Jurkat, Clone E6-1 (cell line): Measurements from ENCODE around the gene ANO8.

Source experiments
- DNase-seq: peaks from one replicate; pipeline ENCODE4 v3.0.0-alpha.2; 2011; ENCODE audit warnings: low read depth, low spot score
- H3K4me3 ChIP-seq: 2 replicates; pipeline ENCODE4 v1.5.1; 2011; ENCODE audit warnings: mild to moderate bottlenecking, low read length, control low read depth, moderate library complexity

Gene ANO8

GRCh38 chr19:17351815-17352435 is 17.3 kb upstream of the ANO8 start:
- no peak for DNase-seq
- no peak overlapping the region for H3K4me3 ChIP-seq

GRCh38 chr19:17348700-17349099 is 14.0 kb upstream of the ANO8 start:
- no peak for DNase-seq

GRCh38 chr19:17347877-17348276 is 13.2 kb upstream of the ANO8 start:
- no peak for DNase-seq
- H3K4me3 ChIP-seq = no peak overlapping the region

More at GRCh38 chr19:17348700-17349099, 14.0 kb upstream of the ANO8 start:
- no peak overlapping the region for H3K4me3 ChIP-seq

- DNase-seq = no peak
Observed at GRCh38 chr19:17347361-17347760, 12.7 kb upstream of the ANO8 start.

GRCh38 chr19:17346109-17346671 is 11.5 kb upstream of the ANO8 start:
- peak; percentile 51 for DNase-seq

More at GRCh38 chr19:17347361-17347760, 12.7 kb upstream of the ANO8 start:
- H3K4me3 ChIP-seq = no peak overlapping the region

GRCh38 chr19:17341845-17342244 is 7.2 kb upstream of the ANO8 start:
- no peak for DNase-seq
- no peak overlapping the region for H3K4me3 ChIP-seq

More at GRCh38 chr19:17346109-17346671, 11.5 kb upstream of the ANO8 start:
- no peak overlapping the region for H3K4me3 ChIP-seq

- H3K4me3 ChIP-seq = no peak overlapping the region
- no peak for DNase-seq
Observed at GRCh38 chr19:17341386-17341785, 6.7 kb upstream of the ANO8 start.

GRCh38 chr19:17340871-17341357 is 6.3 kb upstream of the ANO8 start:
- no peak overlapping the region for H3K4me3 ChIP-seq
- no peak for DNase-seq

- DNase-seq = no peak
- no peak overlapping the region for H3K4me3 ChIP-seq
Observed at GRCh38 chr19:17340302-17340870, 5.7 kb upstream of the ANO8 start.

GRCh38 chr19:17339088-17339741 is 4.6 kb upstream of the ANO8 start:
- no peak for DNase-seq
- no peak overlapping the region for H3K4me3 ChIP-seq

GRCh38 chr19:17338433-17339078 is 3.9 kb upstream of the ANO8 start:
- peak overlapping the region; percentile 96 for H3K4me3 ChIP-seq
- no peak for DNase-seq

- DNase-seq = no peak
- H3K4me3 ChIP-seq = peak overlapping the region; percentile 96
Observed at GRCh38 chr19:17337675-17338432, 3.2 kb upstream of the ANO8 start.

GRCh38 chr19:17336872-17337674 is 2.4 kb upstream of the ANO8 start, which contains the start of gene GTPBP3:
TSS of gene GTPBP3 (plus strand) at chr19:17337553. CDS start at chr19:17337612, 59 bp downstream.
- DNase-seq = peak; percentile 99
- peak within 1 kb of the TSS; percentile 96 for H3K4me3 ChIP-seq

GRCh38 chr19:17335575-17335974 is 920 bp upstream of the ANO8 start:
- no peak overlapping the region for H3K4me3 ChIP-seq
- DNase-seq = no peak

GRCh38 chr19:17333611-17334413 is 843 bp downstream of the ANO8 start:
- DNase-seq = peak; percentile 87
- H3K4me3 ChIP-seq = peak overlapping the region; percentile 68

- DNase-seq = peak; percentile 78
- H3K4me3 ChIP-seq = no peak overlapping the region
Observed at GRCh38 chr19:17332677-17333581, 1.7 kb downstream of the ANO8 start.
